WTC11 (cell line): ENCODE results near the gene PROCR. TPM values are rescaled to one million over a fixed set of nuclear protein-coding genes. Genes with fewer than 3 reads are reported as not detected.
"Not testable (repeated sequence)": the region's sequence is repeated elsewhere in the genome, so short reads cannot be mapped to it uniquely, and the experiment has no call there.

Experiments used
- ATAC-seq: fragments of 200-7000 bp; cut with Tn5 transposase; 2 replicates; pipeline ENCODE4 v1.10.0; 2021; ENCODE audit warnings: mild to moderate bottlenecking, moderate library complexity
- CTCF ChIA-PET: fragments of 300-600 bp; sonication (Branson Sonifier 250); formaldehyde crosslinking; loops from one replicate; lab custom pipeline; 2021; ENCODE audit warnings: antibody characterized with exemption; lab: Charles Lee
- POLR2A ChIA-PET: fragments of 350-600 bp; sonication (Branson Sonifier 250); formaldehyde crosslinking; loops from one replicate; lab custom pipeline; 2021; ENCODE audit warnings: antibody characterized with exemption; lab: Charles Lee
- DNase-seq: peaks from one replicate; pipeline ENCODE4 v3.0.0; 2021; ENCODE audit warnings: low spot score
- H3K27ac Mint-ChIP-seq: 2 replicates; pipeline ENCODE4 v1.8.0; 2021; ENCODE audit warnings: mixed read lengths
- H3K27me3 Mint-ChIP-seq: 2 replicates; pipeline ENCODE4 v1.8.0; 2021; ENCODE audit warnings: low read depth, mild to moderate bottlenecking, moderate library complexity, mixed read lengths
- H3K36me3 Mint-ChIP-seq: 2 replicates; pipeline ENCODE4 v1.8.0; 2021; ENCODE audit warnings: mixed read lengths
- H3K4me1 Mint-ChIP-seq: 2 replicates; pipeline ENCODE4 v1.8.0; 2022; ENCODE audit warnings: mixed read lengths
- H3K4me3 Mint-ChIP-seq: 2 replicates; pipeline ENCODE4 v1.8.0; 2021; ENCODE audit warnings: mild to moderate bottlenecking, moderate library complexity, mixed read lengths
- H3K9me3 Mint-ChIP-seq: 2 replicates; pipeline ENCODE4 v1.8.0; 2021; ENCODE audit warnings: mixed read lengths
- ATF1 ChIP-seq: sonication (generic); formaldehyde crosslinking; IDR thresholded peaks from 2 replicates; pipeline ENCODE4 v1.8.1; 2023; ENCODE audit warnings: mild to moderate bottlenecking, moderate library complexity, missing genetic modification reagents
- CREB1 ChIP-seq: sonication (generic); formaldehyde crosslinking; IDR thresholded peaks from 2 replicates; pipeline ENCODE4 v1.8.0; 2023; ENCODE audit warnings: mild to moderate bottlenecking, missing genetic modification reagents
- ESRRA ChIP-seq: sonication (generic); formaldehyde crosslinking; IDR thresholded peaks from 2 replicates; pipeline ENCODE4 v1.8.1; 2022; ENCODE audit warnings: mild to moderate bottlenecking, missing genetic modification reagents, borderline replicate concordance
- FOXP1 ChIP-seq: sonication (generic); formaldehyde crosslinking; IDR thresholded peaks from 2 replicates; pipeline ENCODE4 v1.8.0; 2022; ENCODE audit warnings: missing genetic modification reagents, mild to moderate bottlenecking, moderate library complexity, borderline replicate concordance
- GABPB1 ChIP-seq: sonication (generic); formaldehyde crosslinking; IDR thresholded peaks from 2 replicates; pipeline ENCODE4 v1.8.1; 2023; ENCODE audit warnings: mild to moderate bottlenecking, missing genetic modification reagents
- HMGXB4 ChIP-seq: sonication (generic); formaldehyde crosslinking; IDR thresholded peaks from 2 replicates; pipeline ENCODE4 v1.8.1; 2023; ENCODE audit warnings: mild to moderate bottlenecking, moderate library complexity, missing genetic modification reagents
- IRF1 ChIP-seq: sonication (generic); formaldehyde crosslinking; IDR thresholded peaks from 2 replicates; pipeline ENCODE4 v1.8.0; 2023; ENCODE audit warnings: missing genetic modification reagents
- IRF2 ChIP-seq: sonication (generic); formaldehyde crosslinking; IDR thresholded peaks from 2 replicates; pipeline ENCODE4 v1.8.0; 2022; ENCODE audit warnings: low read depth, missing genetic modification reagents, borderline replicate concordance
- JAZF1 ChIP-seq: fragments of 250-450 bp; sonication (Bioruptor Pico); IDR thresholded peaks from 2 replicates; pipeline ENCODE4 v1.9.0; 2021; ENCODE audit warnings: moderate library complexity, mild to moderate bottlenecking, inconsistent platforms
- KAT7 ChIP-seq: sonication (generic); formaldehyde crosslinking; IDR thresholded peaks from 2 replicates; pipeline ENCODE4 v1.8.1; 2023; ENCODE audit warnings: missing genetic modification reagents, mild to moderate bottlenecking, borderline replicate concordance
- MAX ChIP-seq: sonication (generic); formaldehyde crosslinking; IDR thresholded peaks from 2 replicates; pipeline ENCODE4 v1.8.0; 2022; ENCODE audit warnings: mild to moderate bottlenecking, missing genetic modification reagents
- MXD4 ChIP-seq: fragments of 250-450 bp; sonication (Bioruptor Pico); IDR thresholded peaks from 2 replicates; pipeline ENCODE4 v1.8.0; 2021; ENCODE audit warnings: mild to moderate bottlenecking, moderate library complexity, borderline replicate concordance
- PRRX2 ChIP-seq: fragments of 250-450 bp; sonication (Bioruptor Pico); IDR thresholded peaks from 2 replicates; pipeline ENCODE4 v1.8.0; 2021; ENCODE audit warnings: mild to moderate bottlenecking
- TEAD4 ChIP-seq: sonication (generic); formaldehyde crosslinking; IDR thresholded peaks from 2 replicates; pipeline ENCODE4 v1.8.0; 2022; ENCODE audit warnings: mild to moderate bottlenecking, missing genetic modification reagents
- USF2 ChIP-seq: sonication (generic); formaldehyde crosslinking; IDR thresholded peaks from 2 replicates; pipeline ENCODE4 v1.8.1; 2023; ENCODE audit warnings: mild to moderate bottlenecking, missing genetic modification reagents, moderate library complexity
- ZNF121 ChIP-seq: sonication (generic); formaldehyde crosslinking; IDR thresholded peaks from 2 replicates; pipeline ENCODE4 v1.8.0; 2023; ENCODE audit warnings: missing genetic modification reagents
- ZNF219 ChIP-seq: sonication (generic); formaldehyde crosslinking; IDR thresholded peaks from 2 replicates; pipeline ENCODE4 v1.8.0; 2023; ENCODE audit warnings: missing genetic modification reagents, mild to moderate bottlenecking, borderline replicate concordance
- ZNF281 ChIP-seq: sonication (generic); formaldehyde crosslinking; IDR thresholded peaks from 2 replicates; pipeline ENCODE4 v1.8.0; 2023; ENCODE audit warnings: mild to moderate bottlenecking, missing genetic modification reagents
- ZNF512 ChIP-seq: sonication (generic); formaldehyde crosslinking; IDR thresholded peaks from 2 replicates; pipeline ENCODE4 v1.8.1; 2022; ENCODE audit warnings: missing genetic modification reagents, borderline replicate concordance
- ZNF671 ChIP-seq: fragments of 250-450 bp; sonication (Bioruptor Pico); IDR thresholded peaks from 2 replicates; pipeline ENCODE4 v1.8.0; 2021; ENCODE audit warnings: mild to moderate bottlenecking
- total RNA-seq: library from RNA; stranded (reverse); gene quantifications from 3 replicates; pipeline ENCODE4 v1.2.3, GENCODE V29; 2021

Gene PROCR
- total RNA-seq, 1 experiment from 2014 or later, result 29.7 TPM

GRCh38 chr20:35166242-35166830, 5.5 kb upstream of the PROCR start:
- Mint-ChIP-seq H3K27ac (peak overlapping the region; percentile 90), H3K9me3 (peaks cover 19% of the 10 kb centered on the region), H3K4me1 (peaks cover 25% of the 10 kb centered on the region), H3K36me3 (no peaks in the 10 kb centered on the region), H3K4me3 (peak overlapping the region; percentile 10), H3K27me3 (no peaks in the 10 kb centered on the region; the same call in 1 of the 2 replicates)
- ATAC-seq, result peak; percentile 80
- CTCF ChIA-PET, result interaction anchor here (0.6 to 2.8 kb wide), 4 partner anchors 11 to 85 kb away, joined by 3 to 37 read pairs (median 8); partner anchors contain the start of gene EDEM2
- DNase-seq, result no peak
- 0 out of 2 replicates have a peak, but pooled peaks have one; percentile 57 for TF ChIP-seq ZNF512 (CRISPR knock-in tag)
- TF ChIP-seq MAX (CRISPR knock-in tag), result 0 out of 2 replicates have a peak, but pooled peaks have one; percentile 30
- no peak for TF ChIP-seq ZNF671 (CRISPR knock-in tag)
- POLR2A ChIA-PET, result interaction anchor here (0.7 to 1.6 kb wide), 4 partner anchors 19 to 1676 kb away, joined by 3 to 9 read pairs (median 6); partner anchors contain the start of genes CBFA2T2 and EDEM2

GRCh38 chr20:35167787-35168186, 4.1 kb upstream of the PROCR start:
- Mint-ChIP-seq H3K9me3 (peaks cover 17% of the 10 kb centered on the region), H3K27ac (no peak overlapping the region), H3K4me3 (no peak overlapping the region), H3K4me1 (peaks cover 38% of the 10 kb centered on the region), H3K36me3 (no peaks in the 10 kb centered on the region), H3K27me3 (peaks cover 8% of the 10 kb centered on the region)
- ATAC-seq, result no peak
- ChIA-PET CTCF (interaction anchor here (1.6 to 2.8 kb wide), 2 partner anchors 21 to 72 kb away, joined by 11 to 37 read pairs; partner anchors contain the start of gene EDEM2), POLR2A (no interaction called here)
- no peak for DNase-seq
- TF ChIP-seq GABPB1 (CRISPR knock-in tag) (no peak), ZNF219 (CRISPR knock-in tag) (no peak), ZNF281 (CRISPR knock-in tag) (no peak), MXD4 (CRISPR knock-in tag) (no peak), TEAD4 (CRISPR knock-in tag) (no peak), ZNF671 (CRISPR knock-in tag) (no peak), IRF1 (no peak), ESRRA (CRISPR knock-in tag) (no peak)

GRCh38 chr20:35168701-35169409, 3.0 kb upstream of the PROCR start:
- CTCF ChIA-PET, POLR2A ChIA-PET, H3K4me3 Mint-ChIP-seq, H3K27ac Mint-ChIP-seq, H3K36me3 Mint-ChIP-seq, H3K9me3 Mint-ChIP-seq, DNase-seq, ATAC-seq: not testable (repeated sequence)
- peaks cover 45% of the 10 kb centered on the region for H3K4me1 Mint-ChIP-seq
- peaks cover 14% of the 10 kb centered on the region for H3K27me3 Mint-ChIP-seq
- peak; percentile 70; the same call in 1 of the 2 replicates for TF ChIP-seq ZNF121 (CRISPR knock-in tag)

- Mint-ChIP-seq H3K4me1 (peaks cover 51% of the 10 kb centered on the region), H3K27me3 (peaks cover 22% of the 10 kb centered on the region), H3K9me3 (no peaks in the 10 kb centered on the region), H3K36me3 (peaks cover 5% of the 10 kb centered on the region; the same call in 1 of the 2 replicates), H3K4me3 (peak overlapping the region; percentile 70), H3K27ac (peak overlapping the region; percentile 40; the same call in 1 of the 2 replicates)
- DNase-seq (no peak), ATAC-seq (no peak)
- ChIA-PET POLR2A (no interaction called here), CTCF (interaction anchor here (1.1 to 1.2 kb wide), 2 partner anchors 24 to 27 kb away, joined by 3 to 6 read pairs; partner anchors contain the start of gene EDEM2)
- TF ChIP-seq CREB1 (no peak), FOXP1 (no peak), PRRX2 (no peak), ATF1 (CRISPR knock-in tag) (no peak), IRF2 (CRISPR knock-in tag) (no peak), HMGXB4 (CRISPR knock-in tag) (no peak), KAT7 (CRISPR knock-in tag) (no peak), USF2 (no peak), JAZF1 (no peak)
Measured at GRCh38 chr20:35171438-35171752, 477 bp upstream of the PROCR start.
